WTC11 (cell line): ENCODE results near the gene RTN4RL1. TPM values are rescaled to one million over a fixed set of nuclear protein-coding genes. Genes with fewer than 3 reads are reported as not detected.

Experiments
- ATAC-seq: fragments of 200-7000 bp; cut with Tn5 transposase; 2 replicates; pipeline ENCODE4 v1.10.0; 2021; ENCODE audit warnings: mild to moderate bottlenecking, moderate library complexity
- CTCF ChIA-PET: fragments of 300-600 bp; sonication (Branson Sonifier 250); formaldehyde crosslinking; loops from one replicate; lab custom pipeline; 2021; ENCODE audit warnings: antibody characterized with exemption; lab: Charles Lee
- POLR2A ChIA-PET: fragments of 350-600 bp; sonication (Branson Sonifier 250); formaldehyde crosslinking; loops from one replicate; lab custom pipeline; 2021; ENCODE audit warnings: antibody characterized with exemption; lab: Charles Lee
- DNase-seq: peaks from one replicate; pipeline ENCODE4 v3.0.0; 2021; ENCODE audit warnings: low spot score
- H3K27ac Mint-ChIP-seq: 2 replicates; pipeline ENCODE4 v1.8.0; 2021; ENCODE audit warnings: mixed read lengths
- H3K27me3 Mint-ChIP-seq: 2 replicates; pipeline ENCODE4 v1.8.0; 2021; ENCODE audit warnings: low read depth, mild to moderate bottlenecking, moderate library complexity, mixed read lengths
- H3K36me3 Mint-ChIP-seq: 2 replicates; pipeline ENCODE4 v1.8.0; 2021; ENCODE audit warnings: mixed read lengths
- H3K4me1 Mint-ChIP-seq: 2 replicates; pipeline ENCODE4 v1.8.0; 2022; ENCODE audit warnings: mixed read lengths
- H3K4me3 Mint-ChIP-seq: 2 replicates; pipeline ENCODE4 v1.8.0; 2021; ENCODE audit warnings: mild to moderate bottlenecking, moderate library complexity, mixed read lengths
- H3K9me3 Mint-ChIP-seq: 2 replicates; pipeline ENCODE4 v1.8.0; 2021; ENCODE audit warnings: mixed read lengths
- ATF2 ChIP-seq: sonication (generic); formaldehyde crosslinking; IDR thresholded peaks from 2 replicates; pipeline ENCODE4 v1.8.1; 2022; ENCODE audit warnings: low read depth, missing genetic modification reagents, borderline replicate concordance
- CDX4 ChIP-seq: fragments of 250-450 bp; sonication (Bioruptor Pico); IDR thresholded peaks from 2 replicates; pipeline ENCODE4 v1.9.0; 2021; ENCODE audit warnings: moderate library complexity, mild to moderate bottlenecking, inconsistent platforms, borderline replicate concordance
- ETV6 ChIP-seq: sonication (generic); formaldehyde crosslinking; IDR thresholded peaks from 2 replicates; pipeline ENCODE4 v1.8.1; 2022; ENCODE audit warnings: mild to moderate bottlenecking, missing genetic modification reagents
- FOXP1 ChIP-seq: sonication (generic); formaldehyde crosslinking; IDR thresholded peaks from 2 replicates; pipeline ENCODE4 v1.8.0; 2022; ENCODE audit warnings: missing genetic modification reagents, mild to moderate bottlenecking, moderate library complexity, borderline replicate concordance
- GTF2I ChIP-seq: fragments of 250-450 bp; sonication (Bioruptor Pico); conservative IDR thresholded peaks from 2 replicates; pipeline ENCODE4 v1.4.0; 2021; ENCODE audit warnings: mild to moderate bottlenecking
- IRF1 ChIP-seq: sonication (generic); formaldehyde crosslinking; IDR thresholded peaks from 2 replicates; pipeline ENCODE4 v1.8.0; 2023; ENCODE audit warnings: missing genetic modification reagents
- JUN ChIP-seq: sonication (generic); formaldehyde crosslinking; IDR thresholded peaks from 2 replicates; pipeline ENCODE4 v1.8.0; 2023; ENCODE audit warnings: mild to moderate bottlenecking, missing genetic modification reagents
- OVOL2 ChIP-seq: fragments of 250-450 bp; sonication (Bioruptor Pico); IDR thresholded peaks from 2 replicates; pipeline ENCODE4 v1.9.0; 2021; ENCODE audit warnings: mild to moderate bottlenecking, borderline replicate concordance
- TEAD1 ChIP-seq: sonication (generic); formaldehyde crosslinking; IDR thresholded peaks from 2 replicates; pipeline ENCODE4 v1.8.0; 2022; ENCODE audit warnings: mild to moderate bottlenecking, missing genetic modification reagents
- USF1 ChIP-seq: sonication (generic); formaldehyde crosslinking; IDR thresholded peaks from 2 replicates; pipeline ENCODE4 v1.8.0; 2022; ENCODE audit warnings: mild to moderate bottlenecking, missing genetic modification reagents
- ZNF138 ChIP-seq: sonication (generic); formaldehyde crosslinking; conservative IDR thresholded peaks from 2 replicates; pipeline ENCODE4 v1.8.1; 2022; ENCODE audit warnings: mild to moderate bottlenecking, moderate library complexity, missing genetic modification reagents
- ZNF263 ChIP-seq: sonication (generic); formaldehyde crosslinking; IDR thresholded peaks from 2 replicates; pipeline ENCODE4 v1.8.1; 2022; ENCODE audit warnings: low read depth, mild to moderate bottlenecking, moderate library complexity, missing genetic modification reagents
- ZNF532 ChIP-seq: fragments of 250-450 bp; sonication (Bioruptor Pico); IDR thresholded peaks from 2 replicates; pipeline ENCODE4 v1.9.0; 2021; ENCODE audit warnings: mild to moderate bottlenecking, borderline replicate concordance
- total RNA-seq: library from RNA; stranded (reverse); gene quantifications from 3 replicates; pipeline ENCODE4 v1.2.3, GENCODE V29; 2021
- TF ChIP-seq, protein P1 (sequence below): sonication (generic); formaldehyde crosslinking; IDR thresholded peaks from 2 replicates; pipeline ENCODE4 v1.8.0; 2023; ENCODE audit warnings: mild to moderate bottlenecking, missing genetic modification reagents
- TF ChIP-seq, protein P2 (sequence below): fragments of 250-450 bp; sonication (Bioruptor Pico); IDR thresholded peaks from 2 replicates; pipeline ENCODE4 v2.1.2; 2022; ENCODE audit warnings: mild to moderate bottlenecking, moderate library complexity
- TF ChIP-seq, protein P3 (sequence below): fragments of 250-450 bp; sonication (Bioruptor Pico); IDR thresholded peaks from 2 replicates; pipeline ENCODE4 v1.9.0; 2021; ENCODE audit warnings: mild to moderate bottlenecking
- TF ChIP-seq, protein P4 (sequence below): fragments of 250-450 bp; sonication (Bioruptor Pico); IDR thresholded peaks from 2 replicates; pipeline ENCODE4 v1.9.0; 2021; ENCODE audit warnings: mild to moderate bottlenecking
- TF ChIP-seq, protein P5 (sequence below): sonication (generic); formaldehyde crosslinking; IDR thresholded peaks from 2 replicates; pipeline ENCODE4 v1.8.0; 2022; ENCODE audit warnings: mild to moderate bottlenecking, missing genetic modification reagents

RTN4RL1 gene
- total RNA-seq, 1 experiment from 2014 or later, result 0.72 TPM

DNA sequence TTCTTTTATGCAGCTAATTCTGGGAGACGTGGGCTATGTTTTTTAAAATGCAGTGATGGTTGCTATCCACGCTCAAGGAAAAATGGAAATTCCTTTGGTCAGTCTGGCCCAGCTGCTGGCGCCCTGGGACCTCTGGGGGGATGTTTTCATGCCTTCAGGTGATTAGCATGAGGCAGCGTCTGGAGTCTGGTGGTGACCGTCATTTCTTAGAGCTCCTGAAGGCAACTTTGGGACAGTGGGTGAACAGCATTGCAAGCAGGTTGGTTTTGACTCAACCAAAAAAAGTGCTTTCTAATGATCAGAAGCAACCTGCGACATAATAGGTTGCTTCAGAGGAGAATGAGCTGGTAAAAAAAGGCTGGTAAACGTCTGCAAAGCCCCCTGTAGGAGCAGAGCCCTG is 113.0 kb downstream of the RTN4RL1 start:
- H3K36me3 Mint-ChIP-seq, result no peaks in the 10 kb centered on the region
- no peak overlapping the region for H3K27ac Mint-ChIP-seq
- H3K27me3 Mint-ChIP-seq, result peaks cover 91% of the 10 kb centered on the region
- H3K9me3 Mint-ChIP-seq, result no peaks in the 10 kb centered on the region
- H3K4me3 Mint-ChIP-seq, result no peak overlapping the region
- peaks cover 5% of the 10 kb centered on the region for H3K4me1 Mint-ChIP-seq
- DNase-seq, result no peak
- ChIA-PET POLR2A (no interaction called here), CTCF (interaction anchor here (0.5 to 1.6 kb wide), 4 partner anchors 44 to 142 kb away, joined by 3 to 11 read pairs (median 4); partner anchors contain the start of genes HIC1 and RTN4RL1)
- no peak for ATAC-seq
- no peak for TF ChIP-seq ETV6 (CRISPR knock-in tag)
- TF ChIP-seq, protein P1, sequence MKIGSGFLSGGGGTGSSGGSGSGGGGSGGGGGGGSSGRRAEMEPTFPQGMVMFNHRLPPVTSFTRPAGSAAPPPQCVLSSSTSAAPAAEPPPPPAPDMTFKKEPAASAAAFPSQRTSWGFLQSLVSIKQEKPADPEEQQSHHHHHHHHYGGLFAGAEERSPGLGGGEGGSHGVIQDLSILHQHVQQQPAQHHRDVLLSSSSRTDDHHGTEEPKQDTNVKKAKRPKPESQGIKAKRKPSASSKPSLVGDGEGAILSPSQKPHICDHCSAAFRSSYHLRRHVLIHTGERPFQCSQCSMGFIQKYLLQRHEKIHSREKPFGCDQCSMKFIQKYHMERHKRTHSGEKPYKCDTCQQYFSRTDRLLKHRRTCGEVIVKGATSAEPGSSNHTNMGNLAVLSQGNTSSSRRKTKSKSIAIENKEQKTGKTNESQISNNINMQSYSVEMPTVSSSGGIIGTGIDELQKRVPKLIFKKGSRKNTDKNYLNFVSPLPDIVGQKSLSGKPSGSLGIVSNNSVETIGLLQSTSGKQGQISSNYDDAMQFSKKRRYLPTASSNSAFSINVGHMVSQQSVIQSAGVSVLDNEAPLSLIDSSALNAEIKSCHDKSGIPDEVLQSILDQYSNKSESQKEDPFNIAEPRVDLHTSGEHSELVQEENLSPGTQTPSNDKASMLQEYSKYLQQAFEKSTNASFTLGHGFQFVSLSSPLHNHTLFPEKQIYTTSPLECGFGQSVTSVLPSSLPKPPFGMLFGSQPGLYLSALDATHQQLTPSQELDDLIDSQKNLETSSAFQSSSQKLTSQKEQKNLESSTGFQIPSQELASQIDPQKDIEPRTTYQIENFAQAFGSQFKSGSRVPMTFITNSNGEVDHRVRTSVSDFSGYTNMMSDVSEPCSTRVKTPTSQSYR (CRISPR knock-in tag), result no peak
- TF ChIP-seq ATF2 (CRISPR knock-in tag), result no peak
- no peak for TF ChIP-seq OVOL2
- TF ChIP-seq ZNF138 (CRISPR knock-in tag), result no peak
- no peak for TF ChIP-seq FOXP1 (CRISPR knock-in tag)
- TF ChIP-seq, protein P2, sequence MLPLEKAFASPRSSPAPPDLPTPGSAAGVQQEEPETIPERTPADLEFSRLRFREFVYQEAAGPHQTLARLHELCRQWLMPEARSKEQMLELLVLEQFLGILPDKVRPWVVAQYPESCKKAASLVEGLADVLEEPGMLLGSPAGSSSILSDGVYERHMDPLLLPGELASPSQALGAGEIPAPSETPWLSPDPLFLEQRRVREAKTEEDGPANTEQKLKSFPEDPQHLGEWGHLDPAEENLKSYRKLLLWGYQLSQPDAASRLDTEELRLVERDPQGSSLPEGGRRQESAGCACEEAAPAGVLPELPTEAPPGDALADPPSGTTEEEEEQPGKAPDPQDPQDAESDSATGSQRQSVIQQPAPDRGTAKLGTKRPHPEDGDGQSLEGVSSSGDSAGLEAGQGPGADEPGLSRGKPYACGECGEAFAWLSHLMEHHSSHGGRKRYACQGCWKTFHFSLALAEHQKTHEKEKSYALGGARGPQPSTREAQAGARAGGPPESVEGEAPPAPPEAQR (CRISPR knock-in tag), result no peak
- no peak for TF ChIP-seq USF1 (CRISPR knock-in tag)
- TF ChIP-seq, protein P3, sequence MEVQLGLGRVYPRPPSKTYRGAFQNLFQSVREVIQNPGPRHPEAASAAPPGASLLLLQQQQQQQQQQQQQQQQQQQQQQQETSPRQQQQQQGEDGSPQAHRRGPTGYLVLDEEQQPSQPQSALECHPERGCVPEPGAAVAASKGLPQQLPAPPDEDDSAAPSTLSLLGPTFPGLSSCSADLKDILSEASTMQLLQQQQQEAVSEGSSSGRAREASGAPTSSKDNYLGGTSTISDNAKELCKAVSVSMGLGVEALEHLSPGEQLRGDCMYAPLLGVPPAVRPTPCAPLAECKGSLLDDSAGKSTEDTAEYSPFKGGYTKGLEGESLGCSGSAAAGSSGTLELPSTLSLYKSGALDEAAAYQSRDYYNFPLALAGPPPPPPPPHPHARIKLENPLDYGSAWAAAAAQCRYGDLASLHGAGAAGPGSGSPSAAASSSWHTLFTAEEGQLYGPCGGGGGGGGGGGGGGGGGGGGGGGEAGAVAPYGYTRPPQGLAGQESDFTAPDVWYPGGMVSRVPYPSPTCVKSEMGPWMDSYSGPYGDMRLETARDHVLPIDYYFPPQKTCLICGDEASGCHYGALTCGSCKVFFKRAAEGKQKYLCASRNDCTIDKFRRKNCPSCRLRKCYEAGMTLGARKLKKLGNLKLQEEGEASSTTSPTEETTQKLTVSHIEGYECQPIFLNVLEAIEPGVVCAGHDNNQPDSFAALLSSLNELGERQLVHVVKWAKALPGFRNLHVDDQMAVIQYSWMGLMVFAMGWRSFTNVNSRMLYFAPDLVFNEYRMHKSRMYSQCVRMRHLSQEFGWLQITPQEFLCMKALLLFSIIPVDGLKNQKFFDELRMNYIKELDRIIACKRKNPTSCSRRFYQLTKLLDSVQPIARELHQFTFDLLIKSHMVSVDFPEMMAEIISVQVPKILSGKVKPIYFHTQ (CRISPR knock-in tag), result no peak
- TF ChIP-seq, protein P4, sequence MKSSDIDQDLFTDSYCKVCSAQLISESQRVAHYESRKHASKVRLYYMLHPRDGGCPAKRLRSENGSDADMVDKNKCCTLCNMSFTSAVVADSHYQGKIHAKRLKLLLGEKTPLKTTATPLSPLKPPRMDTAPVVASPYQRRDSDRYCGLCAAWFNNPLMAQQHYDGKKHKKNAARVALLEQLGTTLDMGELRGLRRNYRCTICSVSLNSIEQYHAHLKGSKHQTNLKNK (CRISPR knock-in tag), result no peak
- no peak for TF ChIP-seq TEAD1 (CRISPR knock-in tag)
- TF ChIP-seq IRF1 (CRISPR knock-in tag), result no peak
- no peak for TF ChIP-seq ZNF263 (CRISPR knock-in tag)
- TF ChIP-seq JUN, result no peak
- no peak for TF ChIP-seq ZNF532
- TF ChIP-seq, protein P5, sequence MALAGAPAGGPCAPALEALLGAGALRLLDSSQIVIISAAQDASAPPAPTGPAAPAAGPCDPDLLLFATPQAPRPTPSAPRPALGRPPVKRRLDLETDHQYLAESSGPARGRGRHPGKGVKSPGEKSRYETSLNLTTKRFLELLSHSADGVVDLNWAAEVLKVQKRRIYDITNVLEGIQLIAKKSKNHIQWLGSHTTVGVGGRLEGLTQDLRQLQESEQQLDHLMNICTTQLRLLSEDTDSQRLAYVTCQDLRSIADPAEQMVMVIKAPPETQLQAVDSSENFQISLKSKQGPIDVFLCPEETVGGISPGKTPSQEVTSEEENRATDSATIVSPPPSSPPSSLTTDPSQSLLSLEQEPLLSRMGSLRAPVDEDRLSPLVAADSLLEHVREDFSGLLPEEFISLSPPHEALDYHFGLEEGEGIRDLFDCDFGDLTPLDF (CRISPR knock-in tag), result no peak
- no peak for TF ChIP-seq GTF2I (CRISPR knock-in tag)
- TF ChIP-seq CDX4 (CRISPR knock-in tag), result no peak
